IMR-90 (cell line): ENCODE measurements around the gene ADAMTS17. TPM values are rescaled to one million over a fixed set of nuclear protein-coding genes. Genes with fewer than 3 reads are reported as not detected.

Experiments
- ATAC-seq: fragments of 200-7000 bp; cut with Tn5 transposase; 2 replicates; pipeline ENCODE4 v1.9.1; 2020; ENCODE audit warnings: low read depth, mild to moderate bottlenecking, moderate library complexity
- BruUV-seq: library from RNA; stranded (reverse); fragments of 400-500 nt; replicated peaks from 2 replicates; lab custom pipeline; 2021; lab: Mats Ljungman, UMichigan
- CTCF ChIA-PET: fragments of 300-600 bp; formaldehyde crosslinking; extraction: SDS; loops from one replicate; lab custom pipeline; 2021; ENCODE audit warnings: antibody characterized with exemption; lab: Yijun Ruan, JAX
- POLR2A ChIA-PET: fragments of 300-600 bp; sonication (Branson Sonifier 250); formaldehyde crosslinking; loops from one replicate; lab custom pipeline; 2022; ENCODE audit warnings: antibody characterized with exemption; ENCODE audit not compliant: unreplicated experiment; lab: Charles Lee
- DNase-seq: peaks from one replicate; pipeline ENCODE4 v3.0.0; 2013
- H2AFZ ChIP-seq: replicated peaks from 2 replicates; pipeline ENCODE3; 2013; ENCODE audit warnings: low read length, mild to moderate bottlenecking; ENCODE audit not compliant: poor library complexity
- H2AK5ac ChIP-seq: 2 replicates; pipeline ENCODE4 v1.6.1; 2013; ENCODE audit warnings: low read depth, low read length, inconsistent platforms
- H2AK9ac ChIP-seq: replicated peaks from 2 replicates; pipeline ENCODE3; 2013; ENCODE audit warnings: mild to moderate bottlenecking, low read depth, low read length, moderate library complexity; ENCODE audit not compliant: poor library complexity
- H2BK120ac ChIP-seq: 2 replicates; pipeline ENCODE4 v1.6.1; 2013; ENCODE audit warnings: low read depth, low read length, inconsistent platforms
- H2BK15ac ChIP-seq: 3 replicates; pipeline ENCODE4 v1.6.1; 2013; ENCODE audit warnings: low read depth, low read length, inconsistent platforms
- H2BK20ac ChIP-seq: 2 replicates; pipeline ENCODE4 v1.6.1; 2013; ENCODE audit warnings: low read depth, mild to moderate bottlenecking, inconsistent platforms, low read length, moderate library complexity
- H2BK5ac ChIP-seq: 2 replicates; pipeline ENCODE4 v1.6.1; 2013; ENCODE audit warnings: mild to moderate bottlenecking, low read depth, low read length, inconsistent platforms; ENCODE audit not compliant: poor library complexity, severe bottlenecking
- H3K14ac ChIP-seq: replicated peaks from 2 replicates; pipeline ENCODE4 v1.6.1; 2013; ENCODE audit warnings: low read depth, low read length, inconsistent platforms
- H3K18ac ChIP-seq: 2 replicates; pipeline ENCODE4 v1.6.1; 2013; ENCODE audit warnings: low read depth, low read length, control low read depth
- H3K23ac ChIP-seq: 2 replicates; pipeline ENCODE4 v1.6.1; 2013; ENCODE audit warnings: low read depth, low read length, inconsistent platforms
- H3K27ac ChIP-seq: 2 replicates; pipeline ENCODE4 v1.5.1; 2013; ENCODE audit warnings: mild to moderate bottlenecking, control low read depth, low read length; ENCODE audit not compliant: insufficient read depth
- H3K27me3 ChIP-seq: 2 replicates; pipeline ENCODE4 v1.6.1; 2013; ENCODE audit warnings: low read length; ENCODE audit not compliant: control insufficient read depth, insufficient read depth
- H3K36me3 ChIP-seq: 2 replicates; pipeline ENCODE4 v1.6.1; 2013; ENCODE audit warnings: low read length, mixed read lengths; ENCODE audit not compliant: control insufficient read depth, insufficient read depth
- H3K4ac ChIP-seq: 2 replicates; pipeline ENCODE4 v1.6.1; 2013; ENCODE audit warnings: low read depth, low read length, inconsistent platforms
- H3K4me1 ChIP-seq: 2 replicates; pipeline ENCODE4 v1.6.1; 2013; ENCODE audit warnings: low read length, mixed read lengths; ENCODE audit not compliant: control insufficient read depth, insufficient read depth
- H3K4me2 ChIP-seq: 2 replicates; pipeline ENCODE4 v1.6.1; 2013; ENCODE audit warnings: low read depth, mild to moderate bottlenecking, control low read depth, low read length, moderate library complexity
- H3K4me3 ChIP-seq: 2 replicates; pipeline ENCODE4 v1.5.1; 2013; ENCODE audit warnings: low read depth, mild to moderate bottlenecking, control low read depth, low read length, moderate library complexity; ENCODE audit not compliant: insufficient read depth
- H3K56ac ChIP-seq: 2 replicates; pipeline ENCODE4 v1.6.1; 2013; ENCODE audit warnings: low read length, inconsistent platforms; ENCODE audit not compliant: insufficient read depth; ENCODE audit errors: extremely low read depth
- H3K79me1 ChIP-seq, 2 experiments: 2 replicates each; pipeline ENCODE4 v1.6.1; 2013; ENCODE audit warnings: low read length in 2 of 2, inconsistent platforms in 1 of 2, low read depth in 1 of 2
- H3K9ac ChIP-seq: 2 replicates; pipeline ENCODE4 v1.6.1; 2013; ENCODE audit warnings: low read depth, low read length, control low read depth
- H3K9me1 ChIP-seq: 2 replicates; pipeline ENCODE4 v1.6.1; 2013; ENCODE audit warnings: low read length, inconsistent platforms; ENCODE audit not compliant: insufficient read depth
- H3K9me3 ChIP-seq: 2 replicates; pipeline ENCODE4 v1.6.1; 2013; ENCODE audit warnings: low read length; ENCODE audit not compliant: control insufficient read depth, insufficient read depth
- H4K20me1 ChIP-seq: 2 replicates; pipeline ENCODE4 v1.6.1; 2013; ENCODE audit warnings: low read length, inconsistent platforms; ENCODE audit not compliant: insufficient read depth
- H4K5ac ChIP-seq: 2 replicates; pipeline ENCODE4 v1.6.1; 2013; ENCODE audit warnings: mild to moderate bottlenecking, low read depth, low read length, control low read depth
- H4K8ac ChIP-seq, 2 experiments: 2 replicates each; pipeline ENCODE4 v1.6.1; 2013; ENCODE audit warnings: low read depth in 2 of 2, low read length in 2 of 2, control low read depth in 1 of 2, inconsistent platforms in 1 of 2
- H4K91ac ChIP-seq: 2 replicates; pipeline ENCODE4 v1.6.1; 2013; ENCODE audit warnings: low read depth, low read length, inconsistent platforms; ENCODE audit not compliant: insufficient read depth
- BHLHE40 ChIP-seq: fragments of 150-350 bp; IDR thresholded peaks from 2 replicates; pipeline ENCODE4 v1.6.1; 2016; ENCODE audit warnings: mild to moderate bottlenecking, low read depth, low read length
- CEBPB ChIP-seq: IDR thresholded peaks from 2 replicates; pipeline ENCODE4 v1.6.1; 2012; ENCODE audit warnings: low read depth, low read length, improper control_type of control experiment
- CHD1 ChIP-seq: IDR thresholded peaks from 2 replicates; pipeline ENCODE4 v1.6.1; 2012; ENCODE audit warnings: low read depth, low read length, improper control_type of control experiment
- FOS ChIP-seq: fragments of 150-350 bp; IDR thresholded peaks from 2 replicates; pipeline ENCODE4 v1.6.1; 2016; ENCODE audit warnings: low read depth, low read length
- MAFK ChIP-seq: IDR thresholded peaks from 2 replicates; pipeline ENCODE4 v1.6.1; 2012; ENCODE audit warnings: low read depth, low read length, improper control_type of control experiment
- MAZ ChIP-seq: IDR thresholded peaks from 2 replicates; pipeline ENCODE4 v1.6.1; 2012; ENCODE audit warnings: low read depth, mild to moderate bottlenecking, low read length, improper control_type of control experiment, moderate library complexity, borderline replicate concordance
- MXI1 ChIP-seq: IDR thresholded peaks from 2 replicates; pipeline ENCODE4 v1.6.1; 2012; ENCODE audit warnings: low read depth, mild to moderate bottlenecking, low read length, moderate library complexity, borderline replicate concordance
- NFE2L2 ChIP-seq: fragments of 150-350 bp; IDR thresholded peaks from 2 replicates; pipeline ENCODE4 v1.6.1; 2016; ENCODE audit warnings: low read depth, mild to moderate bottlenecking, low read length
- POLR2A ChIP-seq: IDR thresholded peaks from 2 replicates; pipeline ENCODE4 v1.6.1; 2012; ENCODE audit warnings: mild to moderate bottlenecking, low read depth, low read length
- RAD21 ChIP-seq: IDR thresholded peaks from 2 replicates; pipeline ENCODE4 v1.6.1; 2012; ENCODE audit warnings: low read length, improper control_type of control experiment
- RCOR1 ChIP-seq: IDR thresholded peaks from 2 replicates; pipeline ENCODE4 v1.6.1; 2012; ENCODE audit warnings: mild to moderate bottlenecking, low read length, improper control_type of control experiment; ENCODE audit not compliant: insufficient replicate concordance
- RFX5 ChIP-seq: IDR thresholded peaks from 2 replicates; pipeline ENCODE4 v1.8.0; 2012; ENCODE audit warnings: low read depth, mild to moderate bottlenecking, low read length, moderate library complexity
- SMC3 ChIP-seq: fragments of 150-350 bp; IDR thresholded peaks from 2 replicates; pipeline ENCODE4 v1.6.1; 2016; ENCODE audit warnings: low read depth, mild to moderate bottlenecking, antibody characterized with exemption, low read length, moderate library complexity
- WGBS, 2 experiments: methylation state at CpG; one replicate each; pipeline versions ENCODE4 v1.1.5 to v1.1.7; 2013; ENCODE audit warnings: missing lambda C conversion rate in 2 of 2; ENCODE audit not compliant: insufficient read length in 1 of 2; ENCODE audit errors: extremely low coverage in 2 of 2; 5-methylcytosine and 5-hydroxymethylcytosine counted together
- dilution Hi-C: fragments of 300-500 bp; cut with HindIII; formaldehyde crosslinking; loops from one replicate; pipeline ENCODE4 v1.14.3; 2018; ENCODE audit warnings: low sequenced_read_pairs; ENCODE audit not compliant: unreplicated experiment
- in situ Hi-C: fragments of 300-500 bp; cut with MboI; formaldehyde crosslinking; loops from 3 replicates; pipeline ENCODE4 v1.14.3; 2019; ENCODE audit warnings: low sequenced_read_pairs, inconsistent platforms, mixed read lengths
- intact Hi-C: fragments of 100-400 bp; cut with micrococcal nuclease; formaldehyde crosslinking; loops from 2 replicates; pipeline ENCODE4 v1.10.0; 2022
- polyA plus RNA-seq, 3 experiments: library from polyadenylated mRNA; depleted of rRNA; stranded (reverse); fragments of >200 nt; gene quantifications; 2 replicates each; pipeline ENCODE4 v1.2.3, GENCODE V29; 2012; ENCODE audit warnings: low replicate concordance in 1 of 3
- total RNA-seq: library from RNA; depleted of rRNA; stranded (reverse); fragments of >200 nt; gene quantifications from 2 replicates; pipeline ENCODE4 v1.2.3, GENCODE V29; 2012
- TF ChIP-seq, protein P1 (sequence below): conservative IDR thresholded peaks from 2 replicates; pipeline ENCODE4 v1.5.1; 2012; ENCODE audit warnings: mild to moderate bottlenecking, low read depth, low read length, improper control_type of control experiment
- TF ChIP-seq, protein P2 (sequence below): fragments of 150-350 bp; IDR thresholded peaks from 2 replicates; pipeline ENCODE4 v1.6.1; 2016; ENCODE audit warnings: low read depth, mild to moderate bottlenecking, low read length, moderate library complexity, borderline replicate concordance
- TF ChIP-seq, protein P3 (sequence below): fragments of 150-350 bp; IDR thresholded peaks from 2 replicates; pipeline ENCODE4 v1.6.1; 2017; ENCODE audit warnings: mild to moderate bottlenecking, antibody characterized with exemption, low read length, low read depth

The ADAMTS17 gene
- total and polyA plus RNA-seq, 2 of the 4 experiments (the other 2 are of a cell fraction): 0.03 TPM; not detected in 1

DNA sequence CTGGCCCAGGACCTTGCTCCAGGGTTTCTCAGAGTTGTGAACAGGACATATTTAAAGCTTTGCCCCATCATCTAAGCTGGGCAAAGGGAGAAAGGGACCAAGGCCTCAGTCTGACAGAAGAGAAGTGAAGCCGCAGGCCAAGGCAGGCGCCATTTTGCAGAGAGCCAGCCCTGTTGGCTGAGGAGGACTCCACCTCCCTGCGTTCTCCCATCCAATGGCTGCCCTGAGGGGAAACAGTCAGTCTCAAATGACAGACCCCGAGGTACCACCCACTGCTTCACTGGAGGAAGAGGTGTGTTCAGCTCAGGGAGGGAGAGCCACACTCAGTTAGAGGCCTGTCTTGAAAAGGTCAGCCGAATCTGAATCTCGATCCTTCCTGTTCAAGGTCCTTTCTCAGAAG lies 86.1 kb downstream of the ADAMTS17 start:
- Histone ChIP-seq H3K4ac (no peak overlapping the region), H2BK20ac (no peak overlapping the region), H3K9me3 (peaks cover 39% of the 10 kb centered on the region), H3K27ac (no peak overlapping the region), H3K4me3 (no peak overlapping the region), H2AK5ac (no peak overlapping the region), H3K23ac (no peak overlapping the region), H2BK5ac (no peak overlapping the region), H3K79me1 (no peaks in the 10 kb centered on the region), H3K14ac (no peak overlapping the region), H4K20me1 (no peaks in the 10 kb centered on the region), H2AFZ (no peak overlapping the region), H2AK9ac (no peak overlapping the region), H3K9ac (no peak overlapping the region), H3K9me1 (no peaks in the 10 kb centered on the region), H4K8ac (no peak overlapping the region), H2BK15ac (no peak overlapping the region), H3K18ac (no peak overlapping the region), H4K5ac (no peak overlapping the region), H3K4me1 (no peaks in the 10 kb centered on the region), H3K27me3 (no peaks in the 10 kb centered on the region), H2BK120ac (no peak overlapping the region), H4K91ac (no peak overlapping the region), H3K4me2 (no peak overlapping the region), H3K36me3 (no peaks in the 10 kb centered on the region), H3K56ac (no peak overlapping the region)
- dilution Hi-C loops: no loop called here
- ATAC-seq (no peak), DNase-seq (no peak)
- intact Hi-C loops: no loop called here
- WGBS, 2 experiments: no CpG with 5 or more reads among the region's 6 CpGs
- in situ Hi-C loops: no loop called here
- POLR2A ChIA-PET: no interaction called here
- no TSS peak for BruUV-seq
- no peak for TF ChIP-seq POLR2A
- no peak for TF ChIP-seq SMC3
- TF ChIP-seq, protein P1, sequence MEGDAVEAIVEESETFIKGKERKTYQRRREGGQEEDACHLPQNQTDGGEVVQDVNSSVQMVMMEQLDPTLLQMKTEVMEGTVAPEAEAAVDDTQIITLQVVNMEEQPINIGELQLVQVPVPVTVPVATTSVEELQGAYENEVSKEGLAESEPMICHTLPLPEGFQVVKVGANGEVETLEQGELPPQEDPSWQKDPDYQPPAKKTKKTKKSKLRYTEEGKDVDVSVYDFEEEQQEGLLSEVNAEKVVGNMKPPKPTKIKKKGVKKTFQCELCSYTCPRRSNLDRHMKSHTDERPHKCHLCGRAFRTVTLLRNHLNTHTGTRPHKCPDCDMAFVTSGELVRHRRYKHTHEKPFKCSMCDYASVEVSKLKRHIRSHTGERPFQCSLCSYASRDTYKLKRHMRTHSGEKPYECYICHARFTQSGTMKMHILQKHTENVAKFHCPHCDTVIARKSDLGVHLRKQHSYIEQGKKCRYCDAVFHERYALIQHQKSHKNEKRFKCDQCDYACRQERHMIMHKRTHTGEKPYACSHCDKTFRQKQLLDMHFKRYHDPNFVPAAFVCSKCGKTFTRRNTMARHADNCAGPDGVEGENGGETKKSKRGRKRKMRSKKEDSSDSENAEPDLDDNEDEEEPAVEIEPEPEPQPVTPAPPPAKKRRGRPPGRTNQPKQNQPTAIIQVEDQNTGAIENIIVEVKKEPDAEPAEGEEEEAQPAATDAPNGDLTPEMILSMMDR: no peak
- no peak for TF ChIP-seq BHLHE40
- no peak for TF ChIP-seq RFX5
- TF ChIP-seq MXI1: no peak
- TF ChIP-seq, protein P2, sequence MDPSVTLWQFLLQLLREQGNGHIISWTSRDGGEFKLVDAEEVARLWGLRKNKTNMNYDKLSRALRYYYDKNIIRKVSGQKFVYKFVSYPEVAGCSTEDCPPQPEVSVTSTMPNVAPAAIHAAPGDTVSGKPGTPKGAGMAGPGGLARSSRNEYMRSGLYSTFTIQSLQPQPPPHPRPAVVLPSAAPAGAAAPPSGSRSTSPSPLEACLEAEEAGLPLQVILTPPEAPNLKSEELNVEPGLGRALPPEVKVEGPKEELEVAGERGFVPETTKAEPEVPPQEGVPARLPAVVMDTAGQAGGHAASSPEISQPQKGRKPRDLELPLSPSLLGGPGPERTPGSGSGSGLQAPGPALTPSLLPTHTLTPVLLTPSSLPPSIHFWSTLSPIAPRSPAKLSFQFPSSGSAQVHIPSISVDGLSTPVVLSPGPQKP: no peak
- no peak for TF ChIP-seq NFE2L2
- no peak for TF ChIP-seq MAFK
- no peak for TF ChIP-seq CHD1
- no peak for TF ChIP-seq MAZ
- TF ChIP-seq, protein P3, sequence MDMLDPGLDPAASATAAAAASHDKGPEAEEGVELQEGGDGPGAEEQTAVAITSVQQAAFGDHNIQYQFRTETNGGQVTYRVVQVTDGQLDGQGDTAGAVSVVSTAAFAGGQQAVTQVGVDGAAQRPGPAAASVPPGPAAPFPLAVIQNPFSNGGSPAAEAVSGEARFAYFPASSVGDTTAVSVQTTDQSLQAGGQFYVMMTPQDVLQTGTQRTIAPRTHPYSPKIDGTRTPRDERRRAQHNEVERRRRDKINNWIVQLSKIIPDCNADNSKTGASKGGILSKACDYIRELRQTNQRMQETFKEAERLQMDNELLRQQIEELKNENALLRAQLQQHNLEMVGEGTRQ: no peak
- TF ChIP-seq RCOR1: no peak
- TF ChIP-seq CEBPB: no peak
- no peak for TF ChIP-seq FOS
- no peak for TF ChIP-seq RAD21
- CTCF ChIA-PET: no interaction called here
